DND-41 (cell line): ENCODE measurements around the gene C16orf74.

ENCODE experiments used
- EZH2 ChIP-seq: IDR thresholded peaks from 3 replicates; pipeline ENCODE4 v1.6.1; 2012; ENCODE audit warnings: borderline replicate concordance, low read depth, mild to moderate bottlenecking, moderate library complexity, low read length, inconsistent platforms; ENCODE audit not compliant: severe bottlenecking
- TF ChIP-seq, protein P1 (sequence below): IDR thresholded peaks from 2 replicates; pipeline ENCODE4 v1.5.1; 2012; ENCODE audit warnings: borderline replicate concordance, low read length, moderate library complexity, mild to moderate bottlenecking; ENCODE audit not compliant: poor library complexity, severe bottlenecking; ENCODE audit errors: extremely low read depth

DNA sequence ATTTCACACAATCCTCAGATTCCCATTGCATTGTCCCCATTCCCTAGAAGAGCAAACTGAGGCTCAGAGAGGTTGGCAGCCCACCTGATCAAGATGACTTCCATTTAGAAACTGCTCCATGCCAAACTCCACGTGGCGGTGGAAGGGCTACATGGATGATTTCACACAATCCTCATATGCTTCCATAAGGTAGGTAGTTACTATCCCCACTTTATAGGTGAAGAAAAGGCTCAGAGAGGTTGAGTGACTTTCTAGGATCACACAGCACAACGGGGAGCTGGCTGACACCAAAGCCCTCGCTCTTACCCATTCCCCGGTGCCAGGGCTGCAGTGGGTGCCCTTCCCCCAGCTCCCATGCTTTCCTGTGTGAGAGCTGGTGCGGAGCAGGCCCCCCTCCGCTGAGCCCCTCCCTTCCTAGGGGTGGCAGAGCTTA lies 52.4 kb downstream of the C16orf74 start:
- TF ChIP-seq, protein P1, sequence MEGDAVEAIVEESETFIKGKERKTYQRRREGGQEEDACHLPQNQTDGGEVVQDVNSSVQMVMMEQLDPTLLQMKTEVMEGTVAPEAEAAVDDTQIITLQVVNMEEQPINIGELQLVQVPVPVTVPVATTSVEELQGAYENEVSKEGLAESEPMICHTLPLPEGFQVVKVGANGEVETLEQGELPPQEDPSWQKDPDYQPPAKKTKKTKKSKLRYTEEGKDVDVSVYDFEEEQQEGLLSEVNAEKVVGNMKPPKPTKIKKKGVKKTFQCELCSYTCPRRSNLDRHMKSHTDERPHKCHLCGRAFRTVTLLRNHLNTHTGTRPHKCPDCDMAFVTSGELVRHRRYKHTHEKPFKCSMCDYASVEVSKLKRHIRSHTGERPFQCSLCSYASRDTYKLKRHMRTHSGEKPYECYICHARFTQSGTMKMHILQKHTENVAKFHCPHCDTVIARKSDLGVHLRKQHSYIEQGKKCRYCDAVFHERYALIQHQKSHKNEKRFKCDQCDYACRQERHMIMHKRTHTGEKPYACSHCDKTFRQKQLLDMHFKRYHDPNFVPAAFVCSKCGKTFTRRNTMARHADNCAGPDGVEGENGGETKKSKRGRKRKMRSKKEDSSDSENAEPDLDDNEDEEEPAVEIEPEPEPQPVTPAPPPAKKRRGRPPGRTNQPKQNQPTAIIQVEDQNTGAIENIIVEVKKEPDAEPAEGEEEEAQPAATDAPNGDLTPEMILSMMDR: no peak
- no peak for TF ChIP-seq EZH2
